GM12891 (cell line): ENCODE measurements around the gene ARHGAP26. TPM values are rescaled to one million over a fixed set of nuclear protein-coding genes. Genes with fewer than 3 reads are reported as not detected.
A peak's percentile ranks its signal among the peaks of the same experiment; 100 is the strongest.

Source experiments
- DNase-seq: peaks from one replicate; pipeline ENCODE4 v3.0.0; 2011; ENCODE audit warnings: low spot score; ENCODE audit not compliant: insufficient read length
- FAIRE-seq: peaks from 2 replicates; lab custom pipeline; 2011; peaks lifted over from hg19 to GRCh38; lab: Jason Lieb, UNC
- PAX5 ChIP-seq: IDR thresholded peaks from 2 replicates; pipeline ENCODE4 v1.6.1; 2011; ENCODE audit warnings: low read length, moderate library complexity, mild to moderate bottlenecking; ENCODE audit not compliant: insufficient read depth, severe bottlenecking
- POLR2A ChIP-seq: IDR thresholded peaks from 2 replicates; pipeline ENCODE4 v1.6.1; 2011; ENCODE audit warnings: low read depth, low read length, control low read depth
- POLR2AphosphoS5 ChIP-seq: IDR thresholded peaks from 2 replicates; pipeline ENCODE4 v1.6.1; 2011; ENCODE audit warnings: low read depth, low read length, control low read depth
- POU2F2 ChIP-seq: IDR thresholded peaks from 2 replicates; pipeline ENCODE4 v1.6.1; 2011; ENCODE audit warnings: low read depth, mild to moderate bottlenecking, control low read depth, low read length, moderate library complexity
- SPI1 ChIP-seq: IDR thresholded peaks from 2 replicates; pipeline ENCODE4 v1.6.1; 2011; ENCODE audit warnings: low read depth, low read length, control low read depth
- TAF1 ChIP-seq: IDR thresholded peaks from 2 replicates; pipeline ENCODE4 v1.6.1; 2011; ENCODE audit warnings: low read depth, low read length, control low read depth
- polyA plus RNA-seq: library from polyadenylated mRNA; unstranded; fragments of >200 nt; gene quantifications from one replicate; pipeline ENCODE4 v1.2.1, GENCODE V29; 2012; ENCODE audit warnings: low read depth, missing spikeins, inconsistent platforms; ENCODE audit not compliant: missing spikeins

The ARHGAP26 gene
- 9.8 TPM for polyA plus RNA-seq

GRCh38 chr5:142769793-142770649 is at the start of gene ARHGAP26:
Gene ARHGAP26, plus strand, starts transcription at chr5:142770377. Its CDS starts 385 bp downstream, at chr5:142770762.
- FAIRE-seq (peak; percentile 93), DNase-seq (peak; percentile 92)
- TF ChIP-seq PAX5 (no peak), SPI1 (no peak), POU2F2 (no peak), POLR2AphosphoS5 (no peak), POLR2A (no peak), TAF1 (no peak)

- FAIRE-seq (no peak), DNase-seq (no peak)
- TF ChIP-seq SPI1 (no peak), POU2F2 (no peak), PAX5 (no peak), POLR2AphosphoS5 (no peak), TAF1 (no peak), POLR2A (no peak)
Measured at GRCh38 chr5:142720641-142721271, 49.4 kb upstream of the ARHGAP26 start.

- TF ChIP-seq SPI1 (no peak), TAF1 (no peak), POLR2A (no peak), POLR2AphosphoS5 (no peak)
- no peak for FAIRE-seq
- DNase-seq = no peak
Measured at GRCh38 chr5:142722146-142722545, 48.0 kb upstream of the ARHGAP26 start.

- DNase-seq = no peak
- FAIRE-seq = no peak
- TF ChIP-seq PAX5 (no peak), POLR2A (no peak), POU2F2 (no peak), TAF1 (no peak), POLR2AphosphoS5 (no peak), SPI1 (no peak)
Measured at GRCh38 chr5:142722896-142723295, 47.3 kb upstream of the ARHGAP26 start.

GRCh38 chr5:142724821-142725220 is 45.4 kb upstream of the ARHGAP26 start:
- TF ChIP-seq SPI1 = no peak
- TF ChIP-seq POLR2AphosphoS5 = no peak
- TF ChIP-seq TAF1 = no peak
- TF ChIP-seq POU2F2 = no peak
- no peak for TF ChIP-seq POLR2A
- no peak for FAIRE-seq
- DNase-seq = no peak

- DNase-seq = no peak
- FAIRE-seq = no peak
- TF ChIP-seq POU2F2 (no peak), POLR2A (no peak), TAF1 (no peak), POLR2AphosphoS5 (no peak), SPI1 (no peak), PAX5 (no peak)
Measured at GRCh38 chr5:142725231-142726187, 44.7 kb upstream of the ARHGAP26 start.

- no peak for DNase-seq
- TF ChIP-seq POLR2AphosphoS5 (no peak), SPI1 (peak; percentile 32; the same call in 1 of the 2 replicates)
Measured at GRCh38 chr5:142726188-142726731, 43.9 kb upstream of the ARHGAP26 start.

GRCh38 chr5:142727735-142728047 is 42.5 kb upstream of the ARHGAP26 start:
- no peak for DNase-seq
- no peak for FAIRE-seq
- TF ChIP-seq SPI1 (no peak), POLR2AphosphoS5 (no peak), POLR2A (no peak), TAF1 (no peak), POU2F2 (no peak), PAX5 (no peak)

More at GRCh38 chr5:142726188-142726731, 43.9 kb upstream of the ARHGAP26 start:
- FAIRE-seq = no peak
